HG03575 (cell line): ENCODE data around the gene TBL3.
"Not testable (repeated sequence)": the region's sequence is repeated elsewhere in the genome, so short reads cannot be mapped to it uniquely, and the experiment has no call there.

ENCODE experiments used
- ATAC-seq: cut with Tn5 transposase; IDR thresholded peaks from one replicate; pipeline ENCODE4 v1.9.1; 2021; ENCODE audit not compliant: unreplicated experiment, insufficient number of reproducible peaks, low FRiP score; ENCODE audit errors: extremely low read depth

TBL3 gene

DNA sequence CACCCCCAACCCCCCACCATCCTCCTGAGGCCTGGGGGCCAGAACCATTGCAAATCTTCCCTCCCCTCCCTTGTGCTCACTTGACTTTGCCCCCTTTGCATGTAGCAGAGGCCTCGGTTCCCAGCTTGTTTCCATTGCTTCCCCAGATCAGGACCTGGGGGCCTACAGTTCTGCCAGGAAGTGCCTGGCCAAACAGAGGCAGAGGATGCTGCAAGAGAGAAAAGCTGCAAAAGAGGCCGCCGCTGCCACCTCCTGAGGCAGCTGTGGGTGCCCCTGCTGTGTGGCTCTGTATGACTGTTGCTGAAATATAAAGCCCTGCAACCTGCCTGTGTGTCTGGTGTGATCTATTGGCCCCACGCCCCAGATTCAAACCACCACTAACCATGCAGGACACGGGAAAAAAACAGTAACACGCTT, 10.2 kb upstream of the TBL3 start:
- no peak for ATAC-seq

- not testable (repeated sequence) for ATAC-seq
These were observed 9.4 kb upstream of the TBL3 start for GRCh38 chr16:1962161-1963153.

DNA sequence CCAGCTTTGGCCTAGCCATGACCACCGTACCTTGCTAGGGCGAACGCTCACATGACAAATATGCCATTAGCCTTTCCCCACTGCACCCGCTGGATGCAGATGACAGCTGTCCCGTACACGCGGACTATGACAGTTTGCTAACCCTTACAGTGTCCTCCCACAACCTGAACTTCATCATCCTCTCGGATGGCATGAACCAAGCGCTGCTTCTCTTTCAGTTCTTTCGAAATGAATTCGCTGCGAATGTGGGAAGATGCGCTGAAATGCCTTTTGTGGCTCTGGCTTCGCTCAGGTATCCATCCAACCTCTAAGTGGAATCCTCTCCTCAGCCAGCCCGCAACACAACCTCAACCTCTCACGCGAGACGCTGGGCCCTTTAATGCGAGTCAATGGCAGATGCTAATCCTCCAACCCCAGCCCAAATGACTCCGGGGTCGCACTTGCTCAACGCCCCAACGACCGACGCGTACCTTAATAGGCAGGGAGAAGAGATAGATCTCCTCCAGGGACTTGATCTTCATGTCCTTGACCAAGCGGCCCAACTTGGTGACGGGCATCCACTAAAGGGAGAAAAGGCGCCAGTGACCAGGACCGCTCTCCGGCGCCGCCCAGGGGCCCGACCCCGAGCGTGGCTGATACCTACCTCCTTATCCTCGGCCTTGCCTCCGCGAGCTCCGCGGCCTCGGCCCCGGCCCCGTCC, 7.9 kb upstream of the TBL3 start:
- ATAC-seq = no peak

DNA sequence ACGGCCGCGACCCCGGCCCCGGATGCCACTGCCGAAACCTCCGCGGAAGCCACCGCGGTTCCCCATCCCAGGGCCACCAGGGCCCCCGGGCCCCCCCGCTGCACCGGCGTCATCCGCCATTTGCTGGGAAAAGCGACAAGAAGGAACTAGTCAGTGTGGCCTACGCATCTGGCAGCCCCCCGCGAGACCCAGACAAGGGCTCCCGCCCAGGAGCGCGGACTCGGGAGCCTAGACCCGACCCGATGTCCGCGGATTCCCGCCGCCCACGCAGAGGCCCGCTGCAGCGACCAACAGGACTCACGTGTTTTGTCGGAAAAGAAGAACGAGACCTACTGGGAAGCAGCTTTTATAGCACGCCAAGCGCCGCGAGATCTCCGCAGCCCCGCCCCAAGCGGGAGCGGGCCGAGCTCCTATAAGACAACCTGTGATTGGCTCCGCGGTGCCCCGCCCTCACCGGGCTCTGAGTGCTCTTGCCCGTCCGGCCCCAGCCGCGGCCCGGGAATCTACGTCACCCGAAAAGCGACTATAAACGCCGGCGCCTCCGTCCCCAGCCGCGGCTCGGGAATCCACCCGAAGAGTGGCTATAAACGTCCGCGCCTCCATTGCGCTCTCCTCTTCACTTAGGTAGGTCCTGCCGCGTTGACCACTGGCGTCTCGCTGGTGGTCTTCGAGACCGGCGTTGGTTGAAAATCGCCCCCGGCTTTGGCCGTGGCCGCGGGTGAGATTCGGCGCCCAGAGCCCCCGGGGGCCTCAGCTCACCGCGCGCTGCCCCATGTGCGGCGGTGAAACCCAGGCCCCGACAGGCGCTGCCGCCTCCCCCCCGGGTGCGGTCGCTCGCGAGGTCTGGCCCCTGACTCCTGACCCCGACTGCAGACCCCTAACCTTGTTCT, 7.1 kb upstream of the TBL3 start, which contains the start of gene RPS2:
Gene RPS2 (minus strand): TSS at position 321 of the 890 bp plus-strand sequence. CDS start 201 bp downstream, at position 120.
- no peak for ATAC-seq

GRCh38 chr16:1965396-1966001, 6.4 kb upstream of the TBL3 start:
- no peak for ATAC-seq

GRCh38 chr16:1966460-1966859, 5.4 kb upstream of the TBL3 start, which contains the start of gene RNF151:
TSS of gene RNF151 (plus strand) at chr16:1966856. CDS start at chr16:1966882, 26 bp downstream.
- no peak for ATAC-seq

DNA sequence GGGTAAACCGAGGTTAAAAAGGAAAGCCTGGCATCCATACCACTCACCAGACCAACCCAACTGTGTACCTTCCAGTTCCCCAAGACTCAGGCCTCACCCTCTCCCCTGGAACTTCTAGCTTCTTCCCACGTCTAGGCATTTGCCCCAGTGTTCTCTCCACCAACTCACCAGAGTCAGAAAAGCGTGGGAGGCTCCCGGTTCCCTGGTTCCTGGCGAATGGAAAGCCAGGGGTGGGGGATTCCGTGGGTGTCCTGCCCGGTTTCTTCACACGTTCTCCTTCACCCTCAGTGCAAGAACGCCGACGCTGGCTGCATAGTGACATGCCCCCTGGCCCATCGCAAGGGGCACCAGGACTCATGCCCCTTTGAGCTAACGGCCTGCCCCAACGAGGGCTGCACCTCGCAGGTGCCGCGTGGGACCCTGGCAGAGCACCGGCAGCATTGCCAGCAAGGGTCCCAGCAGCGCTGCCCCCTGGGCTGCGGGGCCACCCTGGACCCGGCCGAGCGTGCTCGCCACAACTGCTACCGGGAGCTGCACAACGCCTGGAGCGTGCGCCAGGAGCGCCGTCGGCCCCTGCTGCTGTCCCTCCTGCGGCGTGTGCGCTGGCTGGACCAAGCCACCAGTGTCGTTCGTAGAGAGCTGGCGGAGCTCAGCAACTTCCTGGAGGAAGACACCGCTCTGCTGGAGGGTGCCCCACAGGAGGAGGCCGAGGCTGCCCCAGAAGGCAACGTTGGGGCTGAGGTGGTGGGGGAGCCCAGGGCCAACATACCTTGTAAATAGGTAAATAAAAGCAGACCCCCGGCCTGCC, 3.5 kb upstream of the TBL3 start:
- ATAC-seq = no peak

DNA sequence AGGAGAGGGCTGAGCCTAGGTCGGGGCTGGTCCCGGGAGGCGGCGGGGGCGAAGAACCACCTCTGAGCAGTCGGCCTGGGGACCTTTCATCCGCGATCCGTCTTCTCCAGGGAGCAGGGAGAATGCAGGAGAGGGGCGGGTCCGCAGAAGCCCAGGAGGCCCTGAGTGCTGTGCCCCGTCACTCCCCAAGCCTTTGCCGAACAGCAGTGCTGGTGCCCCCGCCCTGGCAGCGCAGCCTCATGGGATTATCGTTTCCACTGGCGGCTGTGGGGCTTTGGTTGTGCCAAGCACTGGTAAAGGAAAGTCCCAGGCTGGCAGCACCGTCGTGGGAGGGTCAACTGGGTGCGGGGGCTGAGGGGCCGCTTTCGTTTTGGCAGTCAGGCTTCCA, 631 bp downstream of the TBL3 start:
- no peak for ATAC-seq

DNA sequence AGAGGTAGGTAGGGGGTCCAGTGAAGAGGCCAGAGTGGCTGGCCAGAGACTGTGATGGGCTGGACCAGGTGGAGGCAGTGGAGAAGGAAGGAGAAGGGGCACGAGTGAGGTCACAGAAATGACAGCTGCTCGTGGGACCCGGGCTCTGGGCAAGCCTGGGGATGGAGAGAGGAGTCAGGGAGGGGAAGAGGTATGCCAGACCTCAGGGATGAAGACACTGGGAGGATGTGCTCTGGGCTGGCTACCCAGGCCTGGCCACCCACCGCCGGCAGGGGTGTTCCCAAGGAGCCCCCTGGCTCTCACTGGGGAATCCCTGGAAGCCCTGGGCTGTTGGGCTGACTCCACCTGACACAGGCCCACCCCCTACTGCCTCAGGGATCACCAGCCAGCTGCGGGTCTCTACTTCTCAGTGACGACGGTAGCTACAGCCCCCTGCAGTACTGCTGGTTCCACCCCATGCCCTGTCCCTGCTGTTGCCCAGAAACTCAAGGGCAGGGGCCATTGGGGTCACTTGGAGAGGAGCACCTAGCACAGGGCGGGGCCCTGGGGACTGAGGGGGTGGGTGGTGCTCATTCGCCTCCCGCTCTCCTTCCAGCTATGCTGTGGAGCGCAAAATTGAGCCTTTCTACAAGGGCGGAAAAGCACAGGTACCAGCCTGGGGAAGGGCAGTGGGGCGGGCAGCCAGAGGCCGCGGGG, 1.8 kb downstream of the TBL3 start:
- ATAC-seq = no peak

DNA sequence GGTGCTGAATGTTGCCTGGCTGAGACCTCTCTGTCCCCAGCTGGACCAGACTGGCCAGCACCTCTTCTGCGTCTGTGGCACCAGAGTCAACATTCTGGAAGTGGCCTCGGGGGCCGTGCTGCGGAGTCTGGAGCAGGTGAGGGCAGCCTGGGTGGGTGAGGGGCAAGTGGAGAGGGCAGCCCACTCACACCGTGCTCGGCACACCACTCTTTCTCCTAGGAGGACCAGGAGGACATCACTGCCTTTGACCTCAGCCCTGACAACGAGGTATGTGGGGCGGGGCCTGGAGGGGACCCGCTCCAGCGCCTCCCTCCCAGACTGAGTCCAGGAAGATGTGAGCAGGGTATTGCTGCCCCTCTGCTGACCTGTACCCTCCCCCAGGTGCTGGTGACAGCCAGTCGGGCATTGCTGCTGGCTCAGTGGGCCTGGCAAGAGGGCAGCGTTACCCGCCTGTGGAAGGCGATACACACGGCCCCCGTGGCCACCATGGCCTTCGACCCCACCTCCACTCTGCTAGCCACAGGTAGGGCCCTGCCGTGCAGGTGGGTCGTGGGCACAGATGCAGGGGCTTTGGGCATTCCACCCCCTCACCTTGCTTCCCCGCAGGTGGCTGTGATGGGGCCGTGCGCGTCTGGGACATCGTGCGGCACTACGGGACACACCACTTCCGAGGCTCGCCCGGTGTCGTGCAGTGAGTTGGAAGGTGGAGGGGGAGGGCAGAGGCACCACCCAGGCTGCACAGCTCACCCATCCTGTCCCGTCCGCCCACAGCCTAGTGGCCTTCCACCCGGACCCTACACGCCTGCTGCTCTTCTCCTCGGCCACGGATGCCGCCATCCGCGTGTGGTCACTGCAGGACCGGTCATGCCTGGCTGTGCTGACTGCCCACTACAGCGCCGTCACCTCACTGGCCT, 2.6 kb downstream of the TBL3 start:
- no peak for ATAC-seq

DNA sequence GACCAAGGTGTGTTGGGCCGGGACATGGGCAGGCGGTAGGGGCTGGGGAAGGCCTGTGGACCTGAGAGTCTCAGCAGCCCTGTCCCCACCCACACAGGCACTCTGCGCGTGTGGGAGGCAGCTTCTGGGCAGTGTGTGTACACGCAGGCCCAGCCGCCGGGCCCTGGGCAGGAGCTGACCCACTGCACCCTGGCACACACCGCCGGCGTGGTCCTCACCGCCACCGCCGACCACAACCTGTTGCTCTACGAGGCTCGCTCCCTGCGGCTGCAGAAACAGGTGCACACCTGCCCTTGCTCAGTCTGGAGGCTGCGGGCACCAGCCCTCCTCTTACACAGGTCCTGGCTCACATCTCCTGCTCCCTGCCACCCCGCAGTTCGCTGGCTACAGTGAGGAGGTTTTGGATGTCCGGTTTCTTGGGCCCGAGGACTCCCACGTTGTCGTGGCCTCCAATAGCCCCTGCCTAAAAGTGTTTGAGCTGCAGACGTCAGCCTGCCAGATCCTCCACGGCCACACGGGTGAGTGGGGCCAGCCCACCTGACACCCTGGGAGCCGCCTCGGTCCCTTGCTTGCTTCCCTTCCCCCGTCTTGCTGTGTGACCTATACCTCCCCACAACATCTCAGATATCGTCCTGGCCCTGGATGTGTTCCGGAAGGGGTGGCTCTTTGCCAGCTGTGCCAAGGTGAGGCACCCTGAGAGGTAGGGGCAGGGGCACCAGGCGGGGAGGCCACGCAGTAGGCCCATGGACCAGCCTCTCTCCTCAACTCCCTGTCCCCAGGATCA, 3.8 kb downstream of the TBL3 start:
- no peak for ATAC-seq

DNA sequence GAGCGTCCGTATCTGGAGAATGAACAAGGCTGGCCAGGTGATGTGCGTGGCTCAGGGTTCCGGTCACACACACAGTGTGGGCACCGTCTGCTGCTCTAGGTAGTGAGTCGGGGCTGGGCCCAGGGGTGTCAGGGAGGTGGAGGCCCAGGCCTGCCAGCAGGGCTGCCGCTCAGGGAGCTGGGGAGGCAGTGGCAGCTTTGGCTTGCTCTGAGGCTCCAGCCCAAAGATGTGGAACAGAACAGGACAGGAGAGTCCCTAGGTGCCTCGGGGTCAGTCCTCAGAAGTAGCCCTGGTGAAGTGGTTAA, 4.3 kb downstream of the TBL3 start:
- no peak for ATAC-seq

GRCh38 chr16:1976951-1977874, 5.4 kb downstream of the TBL3 start:
- ATAC-seq = no peak

- ATAC-seq = no peak
These were observed 6.0 kb downstream of the TBL3 start for GRCh38 chr16:1977875-1978268.
